Ureter (tissue), 1 donor: Measurements from ENCODE around the gene YWHAH. TPM values are rescaled to one million over a fixed set of nuclear protein-coding genes. Genes with fewer than 3 reads are reported as not detected.
"Not testable (repeated sequence)": the region's sequence is repeated elsewhere in the genome, so short reads cannot be mapped to it uniquely, and the experiment has no call there.

Experiments
- DNase-seq: peaks from one replicate; pipeline ENCODE4 v3.0.0-alpha.2; 2020; ENCODE audit warnings: low spot score
- total RNA-seq: library from RNA; stranded (reverse); gene quantifications from one replicate; pipeline ENCODE4 v1.2.4, GENCODE V29; 2023
- donor health status: DM: yes; HTN: yes; CAD: no.

YWHAH gene
- total RNA-seq, 1 donor from 2014 or later: 86.7 TPM

DNA sequence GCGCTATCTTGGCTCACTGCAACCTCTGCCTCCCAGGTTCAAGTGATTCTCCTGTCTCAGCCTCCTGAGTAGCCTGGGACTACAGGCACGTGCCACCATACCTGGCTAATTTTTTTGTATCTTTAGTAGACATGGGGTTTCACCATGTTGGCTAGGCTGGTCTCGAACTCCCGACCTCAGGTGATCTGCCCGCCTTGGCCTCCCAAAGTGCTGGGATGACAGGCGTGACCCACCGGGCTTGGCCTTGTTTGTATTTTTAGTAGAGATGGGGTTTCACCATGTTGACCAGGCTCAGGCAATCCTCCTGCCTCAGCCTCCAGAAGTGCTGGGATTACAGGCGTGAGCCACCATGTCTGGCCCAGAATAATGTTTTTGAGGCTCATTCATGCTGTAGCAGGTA is 37.6 kb downstream of the YWHAH start:
- not testable (repeated sequence) for DNase-seq

GRCh38 chr22:31983911-31984656 is 39.7 kb downstream of the YWHAH start:
- DNase-seq: no peak

- no peak for DNase-seq
Measured at GRCh38 chr22:31987218-31987617, 42.9 kb downstream of the YWHAH start.

- DNase-seq: no peak
Measured at GRCh38 chr22:31991102-31991839, 46.9 kb downstream of the YWHAH start.

DNA sequence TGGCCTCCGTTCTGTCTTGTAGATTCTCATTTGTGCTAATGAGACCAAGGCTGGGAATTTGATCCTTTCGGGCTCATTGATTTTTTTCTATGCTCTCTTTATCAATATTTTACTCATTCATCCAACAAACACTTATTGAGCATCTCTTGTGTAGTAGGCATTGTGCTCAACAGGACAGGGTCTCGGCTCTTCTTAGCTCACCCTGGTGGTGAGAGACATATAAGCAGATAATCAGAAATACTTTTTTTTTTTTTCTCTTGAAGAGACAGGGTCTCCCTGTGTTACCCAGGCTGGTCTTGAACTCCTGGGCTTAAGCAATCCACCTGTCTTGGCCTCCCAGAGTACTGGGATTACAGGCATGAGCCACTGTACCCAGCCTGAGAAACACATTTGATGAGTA is 50.7 kb downstream of the YWHAH start:
- DNase-seq: peak; percentile 15

DNA sequence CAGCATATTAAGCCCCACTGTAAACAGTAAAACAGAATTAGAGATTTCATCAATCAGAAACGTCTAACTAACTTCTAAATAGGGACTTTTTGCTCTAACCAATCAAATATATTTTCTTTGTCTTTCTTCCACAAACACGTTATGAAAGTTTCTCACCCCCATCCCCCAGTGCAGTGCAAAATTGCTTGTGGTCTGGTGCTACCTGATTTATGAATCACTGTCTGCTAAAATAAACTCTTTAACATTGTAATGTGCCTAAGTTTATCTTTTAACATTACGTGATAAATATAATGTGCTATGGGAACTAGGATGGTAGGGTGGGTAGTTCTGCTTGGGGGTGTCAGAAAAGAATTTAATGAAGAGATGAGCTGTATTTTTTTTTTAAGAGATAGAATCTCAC is 51.5 kb downstream of the YWHAH start:
- DNase-seq: no peak

GRCh38 chr22:31998784-31999385 is 54.5 kb downstream of the YWHAH start:
- no peak for DNase-seq

DNA sequence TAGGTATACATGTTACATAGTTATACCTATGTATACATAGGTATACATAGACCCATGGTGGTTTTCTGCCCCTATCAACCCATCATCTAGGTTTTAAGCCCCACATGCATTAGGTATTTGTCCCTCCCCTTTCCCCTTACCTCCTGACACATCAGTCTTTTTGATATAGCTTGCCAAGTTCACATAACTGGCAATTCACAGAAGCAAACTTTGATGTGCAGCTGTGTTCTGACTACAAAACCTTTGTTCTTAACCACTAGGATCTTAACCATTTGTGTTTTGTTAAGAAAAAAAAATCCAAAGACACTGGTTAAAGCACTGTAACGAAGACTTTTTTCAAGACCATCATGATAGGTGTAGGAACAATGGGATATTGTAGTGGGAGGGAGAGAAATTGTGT is 55.8 kb downstream of the YWHAH start:
- DNase-seq: no peak

- DNase-seq: no peak
Measured at GRCh38 chr22:32005453-32005852, 61.1 kb downstream of the YWHAH start.

Other genes with a start within 250 kb of the YWHAH start
- gene PRR14L, start 194.4 kb upstream of the YWHAH start, total RNA-seq: 63.3 TPM
- gene DEPDC5, start 190.5 kb upstream of the YWHAH start, total RNA-seq: 55.4 TPM
- gene SLC5A1, start 98.7 kb downstream of the YWHAH start, total RNA-seq: not detected
- not detected for gene C22orf42, start 214.8 kb downstream of the YWHAH start, total RNA-seq